OCI-LY3 (cell line): ENCODE data around the gene CCT3.

ENCODE experiments used
- H2AFZ ChIP-seq: fragments of 200-600, 300-600 bp; shearing (Covaris generic); 2 replicates; pipeline ENCODE4 v1.6.0; 2014; ENCODE audit warnings: antibody characterized with exemption, low read depth, low read length
- H3K27ac ChIP-seq: fragments of 200-600, 300-600 bp; sonication (generic); 2 replicates; pipeline ENCODE4 v1.5.1; 2014; ENCODE audit warnings: mild to moderate bottlenecking, low read length, moderate library complexity, mixed read lengths
- H3K27me3 ChIP-seq: fragments of 200-600, 300-600 bp; sonication (generic); 2 replicates; pipeline ENCODE4 v1.6.1; 2014; ENCODE audit warnings: low read depth, low read length, mixed read lengths
- H3K36me3 ChIP-seq: fragments of 200-600, 300-600 bp; sonication (generic); replicated peaks from 2 replicates; pipeline ENCODE3; 2014; ENCODE audit warnings: low read depth, low read length, mixed read lengths
- H3K4me1 ChIP-seq: fragments of 300-600, 200-600 bp; sonication (generic); 2 replicates; pipeline ENCODE4 v1.6.1; 2014; ENCODE audit warnings: low read length, mixed read lengths
- H3K4me2 ChIP-seq: fragments of 200-600, 300-600 bp; sonication (generic); 2 replicates; pipeline ENCODE4 v1.6.1; 2014; ENCODE audit warnings: low read length, mixed read lengths
- H3K4me3 ChIP-seq: fragments of 300-600, 200-600 bp; sonication (generic); 2 replicates; pipeline ENCODE4 v1.5.1; 2014; ENCODE audit warnings: antibody characterized with exemption, mild to moderate bottlenecking, low read length, moderate library complexity
- H3K79me2 ChIP-seq: fragments of 300-600, 200-600 bp; shearing (Covaris generic); 2 replicates; pipeline ENCODE4 v1.6.1; 2014; ENCODE audit warnings: mild to moderate bottlenecking, low read length, mixed read lengths
- H3K9ac ChIP-seq: fragments of 300-600, 200-600 bp; shearing (Covaris generic); 2 replicates; pipeline ENCODE4 v1.6.0; 2014; ENCODE audit warnings: mild to moderate bottlenecking, low read length, moderate library complexity
- H3K9me3 ChIP-seq: fragments of 200-600, 300-600 bp; shearing (Covaris generic); 2 replicates; pipeline ENCODE4 v1.6.1; 2014; ENCODE audit warnings: low read length, mixed read lengths; ENCODE audit not compliant: insufficient read depth
- H4K20me1 ChIP-seq: fragments of 200-600, 300-600 bp; sonication (generic); 2 replicates; pipeline ENCODE4 v1.6.1; 2016; ENCODE audit warnings: low read length, mixed read lengths; ENCODE audit not compliant: insufficient read depth
- EZH2phosphoT487 ChIP-seq: fragments of 200-600 bp; shearing (Covaris generic); IDR thresholded peaks from 2 replicates; pipeline ENCODE4 v1.6.1; 2018; ENCODE audit warnings: antibody characterized with exemption, mixed run types, low read depth
- TF ChIP-seq, protein P1 (sequence below): fragments of 200-600, 300-600 bp; sonication (generic); IDR thresholded peaks from 2 replicates; pipeline ENCODE4 v1.5.1; 2014; ENCODE audit warnings: antibody characterized with exemption, low read length, low read depth

CCT3 gene

DNA sequence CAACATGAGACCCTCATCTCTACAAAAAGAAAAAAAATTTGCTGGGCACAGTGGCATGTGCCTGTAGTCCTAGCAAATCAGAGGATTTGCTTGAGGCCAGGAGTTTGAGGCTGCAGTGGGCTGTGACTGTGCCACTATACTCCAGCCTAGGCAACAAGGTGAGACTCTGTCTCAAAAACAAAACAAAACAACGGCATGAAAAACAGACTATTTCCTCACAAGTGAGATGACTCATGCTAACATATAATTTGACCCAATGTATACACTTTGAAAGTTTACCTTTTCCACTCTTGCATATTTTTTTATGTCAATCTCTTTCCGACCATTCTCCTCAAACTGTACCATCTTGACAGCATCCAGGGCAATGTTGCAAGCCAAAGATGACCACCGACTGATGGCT lies 17.5 kb downstream of the CCT3 start:
- H3K27me3 ChIP-seq: no peaks in the 10 kb centered on the region
- no peak overlapping the region for H2AFZ ChIP-seq
- no peaks in the 10 kb centered on the region for H3K4me1 ChIP-seq
- no peak overlapping the region for H3K9ac ChIP-seq
- H3K4me2 ChIP-seq: no peak overlapping the region
- H3K4me3 ChIP-seq: no peak overlapping the region
- TF ChIP-seq, protein P1, sequence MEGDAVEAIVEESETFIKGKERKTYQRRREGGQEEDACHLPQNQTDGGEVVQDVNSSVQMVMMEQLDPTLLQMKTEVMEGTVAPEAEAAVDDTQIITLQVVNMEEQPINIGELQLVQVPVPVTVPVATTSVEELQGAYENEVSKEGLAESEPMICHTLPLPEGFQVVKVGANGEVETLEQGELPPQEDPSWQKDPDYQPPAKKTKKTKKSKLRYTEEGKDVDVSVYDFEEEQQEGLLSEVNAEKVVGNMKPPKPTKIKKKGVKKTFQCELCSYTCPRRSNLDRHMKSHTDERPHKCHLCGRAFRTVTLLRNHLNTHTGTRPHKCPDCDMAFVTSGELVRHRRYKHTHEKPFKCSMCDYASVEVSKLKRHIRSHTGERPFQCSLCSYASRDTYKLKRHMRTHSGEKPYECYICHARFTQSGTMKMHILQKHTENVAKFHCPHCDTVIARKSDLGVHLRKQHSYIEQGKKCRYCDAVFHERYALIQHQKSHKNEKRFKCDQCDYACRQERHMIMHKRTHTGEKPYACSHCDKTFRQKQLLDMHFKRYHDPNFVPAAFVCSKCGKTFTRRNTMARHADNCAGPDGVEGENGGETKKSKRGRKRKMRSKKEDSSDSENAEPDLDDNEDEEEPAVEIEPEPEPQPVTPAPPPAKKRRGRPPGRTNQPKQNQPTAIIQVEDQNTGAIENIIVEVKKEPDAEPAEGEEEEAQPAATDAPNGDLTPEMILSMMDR: no peak
- no peak for TF ChIP-seq EZH2phosphoT487
- peaks cover 6% of the 10 kb centered on the region; the same call in 1 of the 2 replicates for H3K79me2 ChIP-seq
- no peak overlapping the region for H3K27ac ChIP-seq
- H3K9me3 ChIP-seq: no peaks in the 10 kb centered on the region
- peaks cover 71% of the 10 kb centered on the region for H3K36me3 ChIP-seq
- no peaks in the 10 kb centered on the region for H4K20me1 ChIP-seq

DNA sequence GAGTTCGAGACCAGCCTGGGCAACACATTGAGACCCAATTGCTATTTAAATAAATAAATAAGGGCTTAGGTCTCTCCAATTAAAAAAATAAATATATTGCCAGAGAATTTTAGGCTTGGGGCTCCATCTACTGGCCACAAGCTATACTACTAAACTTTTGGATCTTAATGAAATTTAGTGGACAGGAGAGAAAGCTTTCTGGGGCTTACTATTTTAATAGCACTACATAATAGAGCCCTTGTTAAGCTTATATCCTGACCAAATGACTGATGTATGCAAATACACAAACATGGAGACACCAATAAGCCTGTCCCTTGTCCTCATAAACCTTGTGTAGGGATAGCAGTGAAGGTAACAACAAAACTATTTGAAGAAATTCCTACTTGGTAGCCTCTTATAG lies 18.4 kb downstream of the CCT3 start:
- no peak overlapping the region for H2AFZ ChIP-seq
- no peaks in the 10 kb centered on the region for H4K20me1 ChIP-seq
- no peaks in the 10 kb centered on the region for H3K4me1 ChIP-seq
- H3K9me3 ChIP-seq: no peaks in the 10 kb centered on the region
- H3K79me2 ChIP-seq: no peaks in the 10 kb centered on the region
- no peak overlapping the region for H3K4me3 ChIP-seq
- TF ChIP-seq EZH2phosphoT487: no peak
- TF ChIP-seq, protein P1: peak; percentile 69
- no peak overlapping the region for H3K4me2 ChIP-seq
- H3K27ac ChIP-seq: no peak overlapping the region
- H3K9ac ChIP-seq: no peak overlapping the region
- no peaks in the 10 kb centered on the region for H3K27me3 ChIP-seq
- H3K36me3 ChIP-seq: peaks cover 71% of the 10 kb centered on the region

DNA sequence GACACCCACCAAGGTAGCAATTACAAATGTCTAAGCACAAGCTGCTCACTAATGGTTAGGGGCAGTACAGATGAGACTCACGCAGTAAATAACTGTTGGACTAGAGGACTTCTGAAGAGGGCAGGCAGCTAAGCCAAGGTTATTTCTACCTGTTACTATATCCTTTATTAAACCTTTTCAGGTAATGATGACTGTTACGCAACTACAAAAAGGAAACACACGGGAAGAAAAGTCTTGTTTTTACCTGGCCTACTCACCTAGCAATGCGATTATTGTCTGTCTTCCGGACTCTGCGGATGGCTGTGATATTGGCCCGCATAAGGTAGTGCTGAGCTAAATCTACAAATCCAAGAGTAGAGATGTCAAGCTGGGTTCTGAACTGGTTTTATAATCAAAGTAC lies 21.2 kb downstream of the CCT3 start:
- TF ChIP-seq EZH2phosphoT487: no peak
- TF ChIP-seq, protein P1: no peak
- Histone ChIP-seq H3K4me3 (no peak overlapping the region), H3K36me3 (peaks cover 80% of the 10 kb centered on the region), H4K20me1 (no peaks in the 10 kb centered on the region), H3K9me3 (no peaks in the 10 kb centered on the region), H3K79me2 (no peaks in the 10 kb centered on the region), H3K4me2 (no peak overlapping the region), H2AFZ (no peak overlapping the region), H3K27ac (no peak overlapping the region), H3K9ac (no peak overlapping the region), H3K27me3 (no peaks in the 10 kb centered on the region), H3K4me1 (no peaks in the 10 kb centered on the region)

DNA sequence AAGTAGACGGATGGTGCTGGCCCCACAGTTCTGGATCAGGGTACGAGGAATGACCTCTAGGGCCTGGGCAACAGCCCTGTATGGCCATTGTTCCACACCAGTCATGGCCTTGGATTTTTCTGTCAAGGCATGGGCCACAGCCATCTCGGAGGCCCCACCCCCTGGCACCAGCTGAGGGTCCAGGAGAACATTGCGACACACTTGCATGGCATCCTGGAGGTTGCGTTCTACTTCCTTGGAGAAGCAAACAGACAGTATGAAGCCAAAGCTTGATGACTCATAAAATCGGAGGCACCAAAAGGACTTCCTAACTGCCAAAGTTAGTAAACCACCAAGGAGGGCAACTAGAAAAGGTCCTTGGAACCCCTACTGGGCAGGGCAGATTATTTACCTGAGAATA lies 27.1 kb downstream of the CCT3 start:
- Histone ChIP-seq H3K27me3 (no peaks in the 10 kb centered on the region), H3K4me1 (no peaks in the 10 kb centered on the region), H3K9ac (no peak overlapping the region), H3K4me3 (no peak overlapping the region), H3K27ac (no peak overlapping the region), H3K79me2 (no peaks in the 10 kb centered on the region), H3K36me3 (peaks cover 62% of the 10 kb centered on the region), H4K20me1 (no peaks in the 10 kb centered on the region), H3K9me3 (no peaks in the 10 kb centered on the region), H2AFZ (no peak overlapping the region), H3K4me2 (no peak overlapping the region)
- no peak for TF ChIP-seq EZH2phosphoT487
- TF ChIP-seq, protein P1: no peak
